ENCODE measurements around the gene PTPN5. TPM values are rescaled to one million over a fixed set of nuclear protein-coding genes. Genes with fewer than 3 reads are reported as not detected.

Gene PTPN5
- total RNA-seq, 4 donors from 2014 or later = 0.15 to 0.51 (median 0.39) TPM

DNA sequence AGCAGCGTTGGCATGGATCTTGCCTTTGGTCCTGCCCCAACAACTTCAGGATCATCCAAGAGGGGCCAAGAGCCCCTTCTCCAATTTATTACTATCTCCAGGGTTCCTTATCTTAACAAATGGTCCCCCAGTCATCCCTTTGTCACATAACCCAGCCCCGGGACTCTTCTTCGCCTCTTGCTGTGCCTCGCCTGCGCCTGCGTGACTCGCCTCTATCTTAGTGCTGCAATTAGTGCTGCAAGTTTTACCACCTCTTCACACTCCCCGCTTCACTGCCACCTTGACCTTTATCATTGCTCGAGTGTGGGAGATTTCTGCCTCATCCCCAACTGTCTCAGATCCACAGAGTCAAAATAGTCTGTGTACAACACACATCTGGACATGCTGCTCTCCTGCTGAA, 61.6 kb downstream of the PTPN5 start:
- TF ChIP-seq POLR2A (IDR thresholded peaks at IDR 0.05) = no peak
- TF ChIP-seq CTCF (IDR thresholded peaks at IDR 0.05 in 4 of 5, conservative IDR thresholded peaks at IDR 0.05 in 1 of 5) = no peak
- H3K27me3 ChIP-seq = no peaks in the 10 kb centered on the region
- no peak overlapping the region for H3K4me3 ChIP-seq
- H3K4me1 ChIP-seq = no peaks in the 10 kb centered on the region
- in situ Hi-C loops (cut with MboI; ENCODE audit: low sequenced_read_pairs in 4 of 4) (loop anchor here in 2 of 4 donors (25.0 kb wide), 1 partner anchor 618 kb away; the partner anchor contains the start of gene SAAL1 (in 2 of the 2)), intact Hi-C loops (cut with DNase I; ENCODE audit: low total_unique reads) (loop anchor here (5.0 kb wide), 2 partner anchors 203 to 613 kb away; partner anchors contain the start of gene TSG101)
- no peak overlapping the region for H3K27ac ChIP-seq
- DNase-seq (no peak), ATAC-seq (no peak)
- H3K36me3 ChIP-seq = no peaks in the 10 kb centered on the region
- H3K9me3 ChIP-seq = no peaks in the 10 kb centered on the region

DNA sequence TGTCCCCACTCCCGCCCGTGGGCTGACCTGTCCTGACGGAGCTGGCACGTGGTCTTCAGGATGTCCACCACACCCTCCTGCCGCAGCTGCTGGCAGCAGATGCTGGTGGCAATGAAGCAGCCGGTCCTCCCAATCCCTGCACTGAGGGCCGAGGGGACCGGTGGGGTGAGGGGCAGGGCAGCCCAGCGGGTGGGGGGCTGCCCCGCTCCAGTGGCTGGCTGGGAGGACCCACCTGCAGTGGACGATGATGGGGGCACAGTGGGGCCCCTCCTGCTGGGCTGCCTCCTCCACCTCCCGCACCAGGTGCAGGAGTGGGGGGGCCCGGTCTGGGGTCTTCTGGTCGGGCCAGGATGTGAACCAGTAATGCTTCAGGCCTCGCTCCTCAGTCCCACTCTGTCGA, 62.2 kb downstream of the PTPN5 start:
- intact Hi-C loops (cut with DNase I; ENCODE audit: low total_unique reads) = no loop called here
- no peak for ATAC-seq
- H3K27me3 ChIP-seq = no peaks in the 10 kb centered on the region
- no peaks in the 10 kb centered on the region for H3K4me1 ChIP-seq
- TF ChIP-seq POLR2A (IDR thresholded peaks at IDR 0.05) (no peak), CTCF (IDR thresholded peaks at IDR 0.05 in 4 of 5, conservative IDR thresholded peaks at IDR 0.05 in 1 of 5) (no peak)
- H3K4me3 ChIP-seq = no peak overlapping the region
- no peaks in the 10 kb centered on the region for H3K9me3 ChIP-seq
- H3K27ac ChIP-seq = no peak overlapping the region
- no peaks in the 10 kb centered on the region for H3K36me3 ChIP-seq
- no peak for DNase-seq
- in situ Hi-C loops (cut with MboI; ENCODE audit: low sequenced_read_pairs in 4 of 4) = loop anchor here in 2 of 4 donors (25.0 kb wide), 1 partner anchor 617 kb away; the partner anchor contains the start of gene SAAL1 (in 2 of the 2)

GRCh38 chr11:18728658-18729057, 62.9 kb downstream of the PTPN5 start:
- in situ Hi-C loops (cut with MboI; ENCODE audit: low sequenced_read_pairs in 4 of 4) = loop anchor here in 2 of 4 donors (25.0 kb wide), 1 partner anchor 616 kb away; the partner anchor contains the start of gene SAAL1 (in 2 of the 2)
- Histone ChIP-seq H3K27me3 (no peaks in the 10 kb centered on the region), H3K27ac (no peak overlapping the region), H3K4me1 (no peaks in the 10 kb centered on the region), H3K4me3 (no peak overlapping the region), H3K9me3 (no peaks in the 10 kb centered on the region), H3K36me3 (no peaks in the 10 kb centered on the region)
- DNase-seq (no peak), ATAC-seq (no peak)
- TF ChIP-seq CTCF (IDR thresholded peaks at IDR 0.05 in 4 of 5, conservative IDR thresholded peaks at IDR 0.05 in 1 of 5) (no peak), POLR2A (IDR thresholded peaks at IDR 0.05) (no peak)
- intact Hi-C loops (cut with DNase I; ENCODE audit: low total_unique reads) = no loop called here

GRCh38 chr11:18727479-18728236, 63.9 kb downstream of the PTPN5 start:
- intact Hi-C loops (cut with DNase I; ENCODE audit: low total_unique reads) = no loop called here
- Histone ChIP-seq H3K27me3 (no peaks in the 10 kb centered on the region), H3K36me3 (no peaks in the 10 kb centered on the region), H3K4me1 (no peaks in the 10 kb centered on the region), H3K27ac (no peak overlapping the region), H3K4me3 (no peak overlapping the region), H3K9me3 (no peaks in the 10 kb centered on the region)
- no peak for DNase-seq
- no peak for TF ChIP-seq POLR2A (IDR thresholded peaks at IDR 0.05)
- peak; percentile 25 to 67 (median 42) for TF ChIP-seq CTCF (IDR thresholded peaks at IDR 0.05 in 4 of 5, conservative IDR thresholded peaks at IDR 0.05 in 1 of 5)
- in situ Hi-C loops (cut with MboI; ENCODE audit: low sequenced_read_pairs in 4 of 4) = loop anchor here in 2 of 4 donors (25.0 kb wide), 1 partner anchor 615 kb away; the partner anchor contains the start of gene SAAL1 (in 2 of the 2)
- no peak for ATAC-seq
